Psoas muscle (tissue), 8 donors: ENCODE measurements around the gene HELT. TPM values are rescaled to one million over a fixed set of nuclear protein-coding genes. Genes with fewer than 3 reads are reported as not detected.
"Not testable (repeated sequence)": the region's sequence is repeated elsewhere in the genome, so short reads cannot be mapped to it uniquely, and the experiment has no call there.

Source experiments
- ATAC-seq, 4 donors: fragments of 200-7000 bp; cut with Tn5 transposase; one replicate each; pipeline ENCODE4 v1.9.1; 2020; ENCODE audit warnings: moderate library complexity in 3 of 4, mild to moderate bottlenecking in 2 of 4
- DNase-seq, 2 donors: peaks; one replicate each; pipeline ENCODE4 v3.0.0-alpha.2; 2020
- H3K27ac ChIP-seq: fragments of 200-600 bp; one replicate; pipeline ENCODE4 v1.8.0; 2022
- H3K27me3 ChIP-seq, 3 donors: fragments of 200-600 bp in 1 of 3; one replicate each; pipeline versions ENCODE4 v1.6.1 to v1.8.0; 2013 to 2022; ENCODE audit warnings: low read length in 2 of 3, mild to moderate bottlenecking in 2 of 3, moderate library complexity in 1 of 3; ENCODE audit not compliant: insufficient read depth in 3 of 3
- H3K36me3 ChIP-seq, 2 donors: fragments of 200-600 bp in 1 of 2; one replicate each; pipeline versions ENCODE4 v1.6.1 to v1.8.0; 2013 to 2022; ENCODE audit warnings: low read depth in 1 of 2, mild to moderate bottlenecking in 1 of 2, moderate library complexity in 1 of 2; ENCODE audit not compliant: insufficient read depth in 1 of 2
- H3K4me1 ChIP-seq: fragments of 200-600 bp; one replicate; pipeline ENCODE4 v1.8.0; 2022
- H3K4me3 ChIP-seq: fragments of 200-600 bp; one replicate; pipeline ENCODE4 v1.8.0; 2022; ENCODE audit warnings: mild to moderate bottlenecking
- H3K9me3 ChIP-seq: fragments of 200-600 bp; one replicate; pipeline ENCODE4 v1.8.0; 2022
- CTCF ChIP-seq: fragments of 200-600 bp; IDR thresholded peaks from one replicate; pipeline ENCODE4 v1.8.0; 2022; ENCODE audit warnings: antibody characterized with exemption
- WGBS, 3 donors: extraction: QIAGEN DNeasy Blood & Tissue Kit; methylation state at CpG; one replicate each; pipeline versions ENCODE4 v1.1.6 to v1.1.7; 2013; 5-methylcytosine and 5-hydroxymethylcytosine counted together
- intact Hi-C, 2 donors: fragments of 100-400 bp; cut with DNase I; formaldehyde crosslinking; loops; one replicate each; pipeline versions ENCODE4 v1.11.0 to v1.14.2; 2022
- polyA plus RNA-seq, 3 donors: library from polyadenylated mRNA; stranded (reverse); fragments of 200-250 nt; gene quantifications; one replicate each; pipeline ENCODE4 v1.2.3, GENCODE V29; 2013
- total RNA-seq, 4 donors: library from RNA; stranded (reverse); fragmentation: NEBNext Ultra II Directional in 2 of 4; extraction: Animal tissue kit (Norgen Biotek cat#: 25700) in 2 of 4; gene quantifications; one replicate each; pipeline versions ENCODE4 v1.2.1 to v1.2.4, GENCODE V29; 2021 to 2023
- donor health status: healthy with polysubstance abuse.
- donor health status: DM: no; HTN: no; CAD: no; lungs with moderate emphysema.
- donor health status: Bipolar disorder and iron deficiency.
- donor health status: healthy.
- donor health status: DM: yes; HTN: yes; CAD: no.
- donor health status: DM: no; HTN: no; CAD: no.
- donor health status: DM: no; HTN: no; CAD: no.
- donor health status: DM: yes; HTN: yes; CAD: no.

HELT gene
- total and polyA plus RNA-seq, 7 donors, result 0.36 TPM; not detected in 6

GRCh38 chr4:184991860-184992259 is 26.4 kb upstream of the HELT start:
- Histone ChIP-seq H3K27ac (no peak overlapping the region), H3K36me3 (no peaks in the 10 kb centered on the region), H3K9me3 (no peaks in the 10 kb centered on the region), H3K4me3 (no peak overlapping the region), H3K27me3 (peaks cover 0 to 10% (median 4%) of the 10 kb centered on the region in 3 donors), H3K4me1 (no peaks in the 10 kb centered on the region)
- intact Hi-C loops, result no loop called here
- WGBS, 3 donors, result 82 to 88% (median 86%) methylated on average over 6 of the region's 6 CpGs
- no peak for TF ChIP-seq CTCF
- no peak for ATAC-seq
- DNase-seq, result no peak

DNA sequence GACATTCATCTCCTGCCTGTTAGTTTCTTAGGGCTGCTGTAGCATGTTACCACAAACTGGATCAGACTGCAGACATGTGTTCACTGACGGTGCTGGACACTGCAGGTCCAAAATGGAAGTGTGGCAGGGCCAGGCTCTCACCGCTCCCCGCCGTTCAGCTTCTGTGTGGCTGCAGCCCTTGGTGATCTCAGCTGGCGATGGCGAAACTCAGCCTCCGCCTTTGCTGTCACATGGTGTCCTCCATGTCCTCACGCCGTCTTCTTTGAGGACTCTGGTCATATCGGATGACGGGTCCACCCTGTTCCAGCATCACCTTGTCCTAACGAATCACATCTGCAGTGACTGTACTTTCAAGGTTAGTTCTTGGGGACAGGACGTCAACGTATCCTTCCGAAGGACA is 25.9 kb upstream of the HELT start:
- H3K27me3 ChIP-seq, result peaks cover 0 to 10% (median 4%) of the 10 kb centered on the region in 3 donors
- DNase-seq (no peak), ATAC-seq (no peak)
- H3K4me1 ChIP-seq, result no peaks in the 10 kb centered on the region
- TF ChIP-seq CTCF, result no peak
- no peaks in the 10 kb centered on the region for H3K36me3 ChIP-seq
- no peaks in the 10 kb centered on the region for H3K9me3 ChIP-seq
- H3K4me3 ChIP-seq, result no peak overlapping the region
- intact Hi-C loops, result no loop called here
- 79 to 86% (median 81%) methylated on average over 15 of the region's 15 CpGs for WGBS, 3 donors
- no peak overlapping the region for H3K27ac ChIP-seq

DNA sequence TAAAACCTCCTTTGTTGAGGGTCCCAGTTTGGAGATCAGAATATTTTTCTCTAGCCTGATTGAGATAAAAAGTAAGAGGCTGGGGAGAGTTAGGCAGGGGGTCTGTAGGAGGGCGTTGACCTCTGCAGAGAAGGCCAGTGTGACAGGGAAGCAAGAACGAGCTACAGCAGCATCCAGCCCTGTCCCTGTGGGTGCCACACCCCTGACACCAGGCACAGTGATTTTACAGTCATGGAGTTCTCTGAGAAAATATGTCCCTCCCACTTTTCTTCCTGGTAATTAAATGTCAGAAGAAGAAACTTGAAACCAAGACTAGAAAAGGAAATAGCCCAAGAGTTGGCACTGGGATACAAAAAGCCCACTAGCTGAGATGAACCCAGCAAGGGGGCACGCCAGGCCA is 25.0 kb upstream of the HELT start:
- peaks cover 0 to 10% (median 4%) of the 10 kb centered on the region in 3 donors for H3K27me3 ChIP-seq
- H3K36me3 ChIP-seq, result no peaks in the 10 kb centered on the region
- H3K27ac ChIP-seq, result no peak overlapping the region
- WGBS, 3 donors, result 42 to 56% (median 46%) methylated on average over 3 of the region's 3 CpGs
- H3K4me3 ChIP-seq, result no peak overlapping the region
- TF ChIP-seq CTCF, result no peak
- intact Hi-C loops, result no loop called here
- DNase-seq (no peak), ATAC-seq (no peak)
- H3K4me1 ChIP-seq, result no peaks in the 10 kb centered on the region
- no peaks in the 10 kb centered on the region for H3K9me3 ChIP-seq

DNA sequence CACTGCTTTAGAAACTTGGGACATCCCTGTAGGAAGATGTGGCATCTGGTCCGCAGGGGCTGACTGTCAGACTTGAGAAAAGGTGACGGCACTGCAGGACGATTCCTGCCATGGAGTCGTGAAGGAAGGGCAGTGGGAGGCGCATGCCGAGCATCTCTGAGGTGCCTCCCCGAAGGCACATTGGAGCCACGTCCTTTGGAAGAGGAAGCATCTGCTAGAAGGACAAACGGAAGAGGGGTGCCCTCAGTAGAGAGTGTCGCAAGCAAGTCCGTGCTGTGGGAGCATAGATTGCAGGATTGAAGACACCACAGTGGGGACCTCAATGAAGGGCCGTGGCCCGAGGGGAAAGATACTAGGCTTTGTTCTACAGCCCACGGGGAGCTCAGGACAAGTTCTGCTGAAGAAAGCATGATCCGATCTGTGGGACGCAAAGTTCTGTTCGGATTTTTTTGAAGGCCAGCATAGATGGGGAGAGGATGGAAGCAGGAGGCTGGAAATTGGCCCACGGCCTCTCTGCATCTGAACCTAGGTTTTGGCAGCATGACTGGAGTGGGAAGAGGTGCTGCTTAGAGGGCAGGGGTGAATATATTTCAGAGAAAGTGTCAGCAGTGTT is 24.2 kb upstream of the HELT start:
- Histone ChIP-seq H3K4me3 (no peak overlapping the region), H3K4me1 (no peaks in the 10 kb centered on the region), H3K36me3 (no peaks in the 10 kb centered on the region), H3K9me3 (no peaks in the 10 kb centered on the region), H3K27me3 (peaks cover 0 to 10% (median 4%) of the 10 kb centered on the region in 3 donors), H3K27ac (no peak overlapping the region)
- DNase-seq (no peak), ATAC-seq (no peak)
- intact Hi-C loops, result no loop called here
- WGBS, 3 donors, result 73 to 79% (median 73%) methylated on average over 18 of the region's 18 CpGs
- no peak for TF ChIP-seq CTCF

- 68 to 74% (median 72%) methylated on average over 14 of the region's 14 CpGs for WGBS, 3 donors
- TF ChIP-seq CTCF, result no peak
- Histone ChIP-seq H3K27me3 (peaks cover 0 to 10% (median 4%) of the 10 kb centered on the region in 3 donors), H3K36me3 (no peaks in the 10 kb centered on the region), H3K4me1 (no peaks in the 10 kb centered on the region), H3K9me3 (no peaks in the 10 kb centered on the region), H3K27ac (no peak overlapping the region), H3K4me3 (no peak overlapping the region)
- ATAC-seq (no peak), DNase-seq (no peak)
- intact Hi-C loops, result no loop called here
Observed at GRCh38 chr4:184994623-184995010, 23.7 kb upstream of the HELT start.

GRCh38 chr4:184997656-184998055 is 20.6 kb upstream of the HELT start:
- H3K4me1 ChIP-seq, H3K4me3 ChIP-seq, H3K9me3 ChIP-seq, H3K27ac ChIP-seq, ATAC-seq, H3K27me3 ChIP-seq, H3K36me3 ChIP-seq, intact Hi-C loops, DNase-seq: not testable (repeated sequence)
